NCI-H2227 (cell line): Measurements from ENCODE around the gene PKP1.
A peak's percentile ranks its signal among the peaks of the same experiment; 100 is the strongest.
"Not testable (repeated sequence)": the region's sequence is repeated elsewhere in the genome, so short reads cannot be mapped to it uniquely, and the experiment has no call there.

ENCODE experiments used
- DNase-seq: peaks from one replicate; lab custom pipeline; 2025; ENCODE audit not compliant: unreplicated experiment; lab: John Stamatoyannopoulos, UW

The PKP1 gene

DNA sequence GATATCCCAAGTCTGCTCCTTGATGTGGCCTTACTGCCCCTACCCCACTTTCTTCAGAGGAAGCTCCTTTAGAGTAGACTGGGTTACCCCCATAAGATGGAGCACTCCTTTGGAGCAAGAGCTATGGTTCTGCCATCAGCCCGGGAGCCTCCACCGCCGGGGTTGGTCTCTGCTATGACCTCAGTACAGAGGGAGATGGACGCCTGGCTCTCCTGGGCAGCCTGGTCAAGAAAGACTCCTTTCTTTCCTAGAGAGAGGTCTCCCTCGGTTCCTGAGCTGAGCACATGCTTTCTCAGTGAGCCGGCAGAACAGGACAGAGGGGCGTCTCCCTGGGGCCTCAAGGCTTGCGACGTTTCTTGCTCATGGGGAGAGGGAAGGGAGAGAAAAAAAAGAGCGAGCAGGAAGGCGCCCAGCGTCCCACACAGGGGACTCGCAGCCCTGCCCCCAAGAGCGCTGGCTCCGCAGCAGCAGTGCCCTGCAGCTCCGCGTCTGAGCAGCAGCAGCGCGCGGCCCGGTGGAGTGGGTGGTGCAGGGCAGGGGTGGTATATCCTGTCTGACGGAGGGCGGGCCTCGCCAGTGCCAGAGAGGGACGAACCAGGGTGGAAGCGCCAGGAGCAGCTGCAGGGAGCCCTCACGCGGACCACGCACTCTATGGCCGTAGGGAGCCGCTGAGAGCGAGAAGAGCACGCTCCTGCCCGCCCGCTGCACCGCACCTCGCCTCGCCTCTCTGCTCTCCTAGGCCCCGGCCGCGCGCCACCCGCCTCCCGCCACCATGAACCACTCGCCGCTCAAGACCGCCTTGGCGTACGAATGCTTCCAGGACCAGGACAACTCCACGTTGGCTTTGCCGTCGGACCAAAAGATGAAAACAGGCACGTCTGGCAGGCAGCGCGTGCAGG is at the start of gene PKP1:
TSS of gene PKP1 (plus strand) at position 576 of the 899 bp plus-strand sequence. CDS start at position 773, 197 bp downstream.
- DNase-seq: no peak

- DNase-seq: not testable (repeated sequence)
These were observed 43.7 kb upstream of the PKP1 start for GRCh38 chr1:201239646-201240045.

- DNase-seq: no peak
These were observed 43.1 kb upstream of the PKP1 start for GRCh38 chr1:201240171-201240570.

DNA sequence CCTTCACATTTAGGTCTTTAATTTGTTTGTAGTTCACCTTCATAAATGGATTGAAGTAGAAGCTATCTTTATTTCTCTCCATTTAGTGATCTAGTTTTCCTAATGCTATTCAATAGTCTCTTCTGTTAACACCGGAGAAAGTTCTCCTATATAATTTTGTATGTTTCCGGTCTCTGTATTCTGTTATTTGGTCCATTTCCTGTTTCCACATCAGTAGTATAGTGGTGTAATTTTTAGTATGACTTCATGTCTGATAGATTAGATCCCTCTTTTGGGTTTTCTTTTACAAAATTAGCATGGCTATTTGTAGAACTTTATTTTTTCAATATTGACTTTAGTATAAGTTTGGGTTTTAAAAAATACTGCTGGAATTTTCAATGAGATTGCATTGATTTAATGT is 41.6 kb upstream of the PKP1 start:
- no peak for DNase-seq

- no peak for DNase-seq
These were observed 38.2 kb upstream of the PKP1 start for GRCh38 chr1:201245082-201245481.

- DNase-seq: no peak
These were observed 34.4 kb upstream of the PKP1 start for GRCh38 chr1:201248721-201249559.

GRCh38 chr1:201250326-201251011 is 32.8 kb upstream of the PKP1 start:
- no peak for DNase-seq

GRCh38 chr1:201251411-201251810 is 31.9 kb upstream of the PKP1 start:
- DNase-seq: no peak

GRCh38 chr1:201251851-201252430 is 31.4 kb upstream of the PKP1 start:
- DNase-seq: no peak

DNA sequence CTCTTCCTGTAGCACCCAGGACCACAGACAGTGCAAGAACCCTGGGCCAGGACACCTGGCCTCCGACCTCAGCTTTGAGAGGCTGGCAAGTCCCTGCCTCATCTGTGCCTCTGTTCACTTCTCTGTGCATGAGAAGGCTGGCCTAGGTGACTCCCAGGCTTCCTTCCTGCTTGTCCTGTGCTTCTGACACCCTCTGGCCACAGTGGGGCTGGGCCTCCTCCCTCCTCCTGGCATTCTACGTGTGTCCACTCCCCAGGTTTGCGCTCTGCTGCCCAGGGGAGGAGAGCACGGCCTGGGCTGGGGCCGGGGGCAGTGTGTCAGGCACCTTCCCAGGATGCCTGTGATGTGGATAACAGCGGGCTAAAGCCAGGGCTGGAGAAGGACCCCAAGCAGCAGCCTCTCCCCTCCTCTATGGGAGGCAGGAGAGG is 30.3 kb upstream of the PKP1 start:
- DNase-seq: no peak

DNA sequence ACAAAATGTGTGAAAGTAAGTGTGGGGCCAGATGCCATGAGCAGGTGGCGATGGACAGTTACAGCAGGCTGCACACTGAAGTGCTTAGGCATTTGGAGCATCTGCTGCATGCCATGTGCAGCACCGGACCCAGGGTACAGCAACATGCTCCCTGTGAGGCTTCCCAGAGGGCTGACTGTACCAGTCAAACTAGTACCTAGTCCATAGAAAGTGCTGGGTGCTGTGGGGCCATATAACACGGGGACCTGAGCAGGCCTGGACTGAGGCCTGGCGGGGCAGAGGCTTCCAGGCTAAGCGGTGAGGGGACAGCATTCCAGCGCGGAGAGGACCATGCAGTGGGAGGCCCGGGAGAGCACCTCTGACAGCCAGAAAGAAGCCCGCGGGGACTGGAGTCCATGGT is 29.9 kb upstream of the PKP1 start:
- DNase-seq: no peak

- no peak for DNase-seq
These were observed 29.2 kb upstream of the PKP1 start for GRCh38 chr1:201253906-201254624.

DNA sequence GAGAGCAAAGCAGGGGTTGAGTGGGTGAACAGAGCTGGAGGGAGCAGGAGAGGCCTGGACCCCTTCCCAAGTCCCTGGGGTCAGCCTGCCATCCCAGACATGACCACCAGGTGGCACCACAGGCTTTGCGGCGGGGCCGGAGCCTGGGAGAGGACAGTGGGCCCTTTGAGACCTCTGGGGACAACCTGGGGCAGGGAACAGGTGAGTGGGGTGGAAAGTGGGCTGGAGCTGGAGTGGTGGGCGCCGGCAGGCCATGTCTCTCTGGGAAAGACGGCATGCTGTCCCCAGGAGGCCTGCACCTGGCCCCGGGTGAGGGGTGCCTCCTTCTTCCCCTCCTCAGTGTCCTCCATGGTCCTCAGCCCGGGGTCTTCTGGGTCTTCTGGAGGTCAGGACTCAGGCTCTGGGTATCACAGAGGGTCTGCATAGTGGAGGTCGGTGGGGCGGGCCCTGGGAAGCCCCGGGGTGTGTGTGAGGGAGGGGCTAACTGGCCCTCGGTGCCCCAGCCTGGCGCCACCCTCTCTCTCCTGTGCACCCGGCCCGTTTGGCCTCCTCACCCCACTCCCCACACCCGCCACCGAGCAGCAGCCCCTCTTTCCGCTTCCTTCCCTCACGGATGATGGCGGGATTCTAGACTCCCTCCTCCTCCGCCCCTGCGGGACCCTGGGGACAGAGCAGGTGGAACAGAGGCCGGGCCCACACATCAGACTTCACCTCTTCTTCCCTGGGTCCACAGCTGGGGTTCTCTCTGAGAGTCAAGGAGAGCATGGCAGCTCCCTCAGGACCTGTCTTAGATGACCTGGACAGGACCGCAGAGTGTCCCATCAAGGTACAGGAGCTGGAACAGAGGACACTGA is 28.5 kb upstream of the PKP1 start:
- peak; percentile 64 for DNase-seq

GRCh38 chr1:201255479-201256362 is 27.6 kb upstream of the PKP1 start:
- no peak for DNase-seq

DNA sequence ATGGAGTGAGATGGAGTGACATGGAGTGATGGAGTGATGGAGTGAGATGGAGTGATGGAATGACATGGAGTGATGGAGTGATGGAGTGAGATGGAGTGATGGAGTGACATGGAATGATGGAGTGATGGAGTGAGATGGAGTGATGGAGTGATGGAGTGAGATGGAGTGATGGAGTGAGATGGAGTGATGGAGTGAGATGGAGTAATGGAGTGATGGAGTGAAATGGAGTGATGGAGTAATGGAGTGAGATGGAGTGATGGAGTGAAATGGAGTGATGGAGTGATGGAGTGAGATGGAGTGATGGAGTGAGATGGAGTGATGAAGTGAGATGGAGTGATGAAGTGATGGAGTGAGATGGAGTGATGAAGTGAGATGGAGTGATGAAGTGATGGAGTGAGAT is 25.2 kb upstream of the PKP1 start:
- DNase-seq: not testable (repeated sequence)

DNA sequence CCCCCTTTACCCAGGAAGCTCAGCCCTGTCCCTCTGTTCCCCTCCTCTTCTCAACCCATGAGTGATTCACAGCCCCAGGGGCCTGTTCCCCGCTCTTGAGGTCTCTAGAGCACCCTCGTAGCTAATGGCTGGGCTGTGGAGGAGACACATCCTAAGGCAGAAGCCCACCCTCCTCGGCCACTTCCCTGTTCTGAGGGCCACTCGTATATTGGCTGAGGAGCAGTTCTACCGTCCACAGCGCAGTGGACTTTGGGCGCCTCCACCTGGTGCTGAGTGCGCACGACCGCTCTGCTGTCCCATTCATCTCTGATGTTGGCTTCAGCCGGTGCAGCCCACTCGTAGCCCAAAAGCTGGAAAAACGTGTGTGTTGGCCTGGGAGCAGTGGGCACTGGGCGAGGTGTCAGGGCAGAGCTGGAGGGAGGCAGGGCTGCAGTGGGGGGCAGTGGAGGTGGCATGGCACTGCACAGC is 24.5 kb upstream of the PKP1 start:
- DNase-seq: no peak

- DNase-seq: no peak
These were observed 23.6 kb upstream of the PKP1 start for GRCh38 chr1:201259476-201260235.

DNA sequence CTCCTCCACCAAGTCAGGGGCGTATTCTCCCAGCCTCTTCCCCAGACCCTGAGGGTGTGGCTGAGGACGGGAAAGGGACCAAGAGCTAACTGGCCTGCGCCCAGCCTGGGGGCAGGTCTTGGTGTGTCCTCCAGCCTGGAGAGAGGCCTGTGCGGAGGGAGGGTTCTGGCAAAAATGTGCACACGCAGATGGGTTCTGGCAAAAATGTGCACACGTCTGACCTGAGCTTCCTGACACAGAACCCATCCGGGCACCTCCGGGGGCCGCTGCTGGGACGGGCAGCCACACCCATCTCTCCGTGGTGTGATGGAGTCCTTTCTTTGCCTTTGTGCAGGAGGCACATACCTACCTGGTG is 23.1 kb upstream of the PKP1 start:
- no peak for DNase-seq
